ENCODE results near the gene AK3. TPM values are rescaled to one million over a fixed set of nuclear protein-coding genes. Genes with fewer than 3 reads are reported as not detected.

Gene AK3
- total and polyA plus RNA-seq, 2 donors (not counting 3 experiments of a cell fraction or from before 2014, with no cell fraction given): 20.6 to 42.3 TPM

- no peaks in the 10 kb centered on the region for H4K20me1 ChIP-seq (replicated peaks; ENCODE audit: control insufficient read depth, extremely low read depth, insufficient read depth, low read length)
- CTCF ChIA-PET: interaction anchor here (0.9 to 10.1 kb wide), 12 partner anchors 9 to 836 kb away, joined by 3 to 215 read pairs (median 14); partner anchors contain the start of genes INSL6, JAK2 and RCL1
- dilution Hi-C loops (cut with MboI; ENCODE audit: extremely low pct_ligation_motif_present, low sequenced_read_pairs) (no loop called here), intact Hi-C loops (cut with micrococcal nuclease) (loop anchor here (10.0 kb wide), 1 partner anchor 501 kb away; no protein-coding TSS in a partner anchor)
- POLR2A ChIA-PET: interaction anchor here (1.5 kb wide), 1 partner anchor 221 kb away, joined by 5 read pairs; the partner anchor contains the start of gene JAK2
- no peaks in the 10 kb centered on the region for H3K79me2 ChIP-seq (ENCODE audit: control insufficient read depth, insufficient read depth, low read length)
- no peak for FAIRE-seq
- no peak overlapping the region for H3K4me3 ChIP-seq (replicated peaks in 1 of 3; ENCODE audit: insufficient read depth in 1 of 3, low read depth in 1 of 3, low read length in 3 of 3)
- no peaks in the 10 kb centered on the region for H3K27me3 ChIP-seq (ENCODE audit: control insufficient read depth in 2 of 2, insufficient read depth in 2 of 2, low read length in 2 of 2)
- TF ChIP-seq MYC (IDR thresholded peaks at IDR 0.05; ENCODE audit: low read depth, low read length) (no peak), POLR2AphosphoS5 (IDR thresholded peaks at IDR 0.05; ENCODE audit: insufficient read depth, low read depth, low read length) (no peak), EZH2 (IDR thresholded peaks at IDR 0.05; ENCODE audit: borderline replicate concordance, low read depth, low read length, severe bottlenecking) (no peak), FOS (IDR thresholded peaks at IDR 0.05; ENCODE audit: borderline replicate concordance, insufficient read depth, low read length) (no peak), CTCF (IDR thresholded peaks at IDR 0.05; ENCODE audit: extremely low read depth in 1 of 2, insufficient read depth in 1 of 2, low read depth in 1 of 2, low read length in 2 of 2) (no peak)
- no peaks in the 10 kb centered on the region for H3K9me3 ChIP-seq (replicated peaks; ENCODE audit: control insufficient read depth, insufficient read depth, low read length)
- no peak overlapping the region for H3K27ac ChIP-seq (ENCODE audit: insufficient read depth, low read depth, low read length)
- no peak for DNase-seq (ENCODE audit: low read depth, low spot score)
- H3K9me1 ChIP-seq (replicated peaks; ENCODE audit: control insufficient read depth, extremely low read depth, insufficient read depth, low read length): no peaks in the 10 kb centered on the region
- no peak overlapping the region for H3K4me2 ChIP-seq (ENCODE audit: insufficient read depth, low read length)
- H3K36me3 ChIP-seq (ENCODE audit: control insufficient read depth in 2 of 2, extremely low read depth in 1 of 2, insufficient read depth in 2 of 2, low read length in 2 of 2): no peaks in the 10 kb centered on the region
- H2AFZ ChIP-seq (ENCODE audit: low read depth, low read length): no peak overlapping the region
- no TSS peak for BruUV-seq (replicated peaks)
- H3K4me1 ChIP-seq (ENCODE audit: control insufficient read depth, extremely low read depth, insufficient read depth, low read length): peaks cover 13% of the 10 kb centered on the region
- H3K9ac ChIP-seq (replicated peaks; ENCODE audit: extremely low read depth, insufficient read depth, low read length): no peak overlapping the region
Observed at GRCh38 chr9:4764033-4764432, 23.0 kb upstream of the AK3 start.
